ENCODE results near the gene IRAK3.
"Not testable (repeated sequence)": the region's sequence is repeated elsewhere in the genome, so short reads cannot be mapped to it uniquely, and the experiment has no call there.

GRCh38 chr12:66211573-66211972, 22.6 kb downstream of the IRAK3 start:
- TF ChIP-seq, protein P1, sequence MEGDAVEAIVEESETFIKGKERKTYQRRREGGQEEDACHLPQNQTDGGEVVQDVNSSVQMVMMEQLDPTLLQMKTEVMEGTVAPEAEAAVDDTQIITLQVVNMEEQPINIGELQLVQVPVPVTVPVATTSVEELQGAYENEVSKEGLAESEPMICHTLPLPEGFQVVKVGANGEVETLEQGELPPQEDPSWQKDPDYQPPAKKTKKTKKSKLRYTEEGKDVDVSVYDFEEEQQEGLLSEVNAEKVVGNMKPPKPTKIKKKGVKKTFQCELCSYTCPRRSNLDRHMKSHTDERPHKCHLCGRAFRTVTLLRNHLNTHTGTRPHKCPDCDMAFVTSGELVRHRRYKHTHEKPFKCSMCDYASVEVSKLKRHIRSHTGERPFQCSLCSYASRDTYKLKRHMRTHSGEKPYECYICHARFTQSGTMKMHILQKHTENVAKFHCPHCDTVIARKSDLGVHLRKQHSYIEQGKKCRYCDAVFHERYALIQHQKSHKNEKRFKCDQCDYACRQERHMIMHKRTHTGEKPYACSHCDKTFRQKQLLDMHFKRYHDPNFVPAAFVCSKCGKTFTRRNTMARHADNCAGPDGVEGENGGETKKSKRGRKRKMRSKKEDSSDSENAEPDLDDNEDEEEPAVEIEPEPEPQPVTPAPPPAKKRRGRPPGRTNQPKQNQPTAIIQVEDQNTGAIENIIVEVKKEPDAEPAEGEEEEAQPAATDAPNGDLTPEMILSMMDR (IDR thresholded peaks at IDR 0.05; ENCODE audit: poor library complexity, severe bottlenecking): not testable (repeated sequence)
- not testable (repeated sequence) for TF ChIP-seq EZH2 (IDR thresholded peaks at IDR 0.05; ENCODE audit: borderline replicate concordance, insufficient read depth, low read length, poor library complexity, severe bottlenecking); POLR2AphosphoS5 (IDR thresholded peaks at IDR 0.05); TAF1 (IDR thresholded peaks at IDR 0.05; ENCODE audit: low read depth); MXI1 (conservative IDR thresholded peaks at IDR 0.05; ENCODE audit: poor library complexity, severe bottlenecking); SMC3 (conservative IDR thresholded peaks at IDR 0.05; ENCODE audit: poor library complexity)
